ENCODE results near the gene SIN3A.

DNA sequence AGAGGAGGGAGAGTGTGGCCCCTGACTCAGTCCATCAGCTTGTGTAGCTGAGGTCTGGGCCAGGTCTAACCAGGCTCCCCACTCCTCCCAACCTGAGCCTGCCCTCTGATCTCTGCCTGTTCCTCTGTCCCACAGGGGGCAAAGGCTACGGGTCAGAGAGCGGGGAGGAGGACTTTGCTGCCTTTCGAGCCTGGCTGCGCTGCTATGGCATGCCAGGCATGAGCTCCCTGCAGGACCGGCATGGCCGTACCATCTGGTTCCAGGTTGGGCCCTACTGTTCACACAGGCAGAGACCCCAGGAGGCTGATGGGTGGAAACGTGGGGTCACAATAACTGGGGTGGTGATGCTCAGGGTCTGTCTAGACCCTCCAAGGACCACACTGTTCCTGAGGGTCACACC lies 97.9 kb downstream of the SIN3A start:
- no peak for TF ChIP-seq POLR2A (IDR thresholded peaks at IDR 0.05)
- TF ChIP-seq, protein P1, sequence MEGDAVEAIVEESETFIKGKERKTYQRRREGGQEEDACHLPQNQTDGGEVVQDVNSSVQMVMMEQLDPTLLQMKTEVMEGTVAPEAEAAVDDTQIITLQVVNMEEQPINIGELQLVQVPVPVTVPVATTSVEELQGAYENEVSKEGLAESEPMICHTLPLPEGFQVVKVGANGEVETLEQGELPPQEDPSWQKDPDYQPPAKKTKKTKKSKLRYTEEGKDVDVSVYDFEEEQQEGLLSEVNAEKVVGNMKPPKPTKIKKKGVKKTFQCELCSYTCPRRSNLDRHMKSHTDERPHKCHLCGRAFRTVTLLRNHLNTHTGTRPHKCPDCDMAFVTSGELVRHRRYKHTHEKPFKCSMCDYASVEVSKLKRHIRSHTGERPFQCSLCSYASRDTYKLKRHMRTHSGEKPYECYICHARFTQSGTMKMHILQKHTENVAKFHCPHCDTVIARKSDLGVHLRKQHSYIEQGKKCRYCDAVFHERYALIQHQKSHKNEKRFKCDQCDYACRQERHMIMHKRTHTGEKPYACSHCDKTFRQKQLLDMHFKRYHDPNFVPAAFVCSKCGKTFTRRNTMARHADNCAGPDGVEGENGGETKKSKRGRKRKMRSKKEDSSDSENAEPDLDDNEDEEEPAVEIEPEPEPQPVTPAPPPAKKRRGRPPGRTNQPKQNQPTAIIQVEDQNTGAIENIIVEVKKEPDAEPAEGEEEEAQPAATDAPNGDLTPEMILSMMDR (IDR thresholded peaks at IDR 0.05), result no peak

Data from Peyer's patch (tissue), 4 donors.